Measurements from ENCODE around the gene PRKCH.

DNA sequence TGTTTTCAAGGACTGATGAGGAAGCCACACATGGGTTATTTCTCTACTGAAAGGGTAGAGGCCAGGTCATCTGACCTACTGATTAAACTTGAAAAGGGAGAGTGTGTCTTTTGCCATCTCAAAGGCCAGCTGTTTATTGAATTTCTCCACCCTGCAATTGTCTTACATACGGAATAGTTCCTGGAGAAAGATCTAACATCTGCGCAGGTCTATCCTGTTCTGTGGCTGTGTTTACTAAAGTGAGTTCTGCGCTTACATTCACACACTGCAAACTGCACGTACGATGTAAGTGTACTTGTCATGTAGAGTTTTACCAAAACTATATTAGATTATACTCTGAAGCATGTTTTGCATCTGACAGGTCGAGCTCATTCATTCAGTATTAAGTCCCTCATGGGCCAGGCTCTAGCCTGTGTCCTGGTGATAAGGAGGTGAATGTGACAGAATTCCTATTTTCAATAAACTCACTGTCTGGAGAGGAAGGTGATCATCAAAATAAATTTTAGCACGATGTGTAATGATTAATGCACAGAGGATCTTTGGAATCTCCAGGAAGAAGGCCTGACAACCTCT lies 96.6 kb downstream of the PRKCH start:
- TF ChIP-seq, protein P1, sequence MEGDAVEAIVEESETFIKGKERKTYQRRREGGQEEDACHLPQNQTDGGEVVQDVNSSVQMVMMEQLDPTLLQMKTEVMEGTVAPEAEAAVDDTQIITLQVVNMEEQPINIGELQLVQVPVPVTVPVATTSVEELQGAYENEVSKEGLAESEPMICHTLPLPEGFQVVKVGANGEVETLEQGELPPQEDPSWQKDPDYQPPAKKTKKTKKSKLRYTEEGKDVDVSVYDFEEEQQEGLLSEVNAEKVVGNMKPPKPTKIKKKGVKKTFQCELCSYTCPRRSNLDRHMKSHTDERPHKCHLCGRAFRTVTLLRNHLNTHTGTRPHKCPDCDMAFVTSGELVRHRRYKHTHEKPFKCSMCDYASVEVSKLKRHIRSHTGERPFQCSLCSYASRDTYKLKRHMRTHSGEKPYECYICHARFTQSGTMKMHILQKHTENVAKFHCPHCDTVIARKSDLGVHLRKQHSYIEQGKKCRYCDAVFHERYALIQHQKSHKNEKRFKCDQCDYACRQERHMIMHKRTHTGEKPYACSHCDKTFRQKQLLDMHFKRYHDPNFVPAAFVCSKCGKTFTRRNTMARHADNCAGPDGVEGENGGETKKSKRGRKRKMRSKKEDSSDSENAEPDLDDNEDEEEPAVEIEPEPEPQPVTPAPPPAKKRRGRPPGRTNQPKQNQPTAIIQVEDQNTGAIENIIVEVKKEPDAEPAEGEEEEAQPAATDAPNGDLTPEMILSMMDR (IDR thresholded peaks at IDR 0.05; ENCODE audit: low read depth, low read length), result no peak
- no peak for TF ChIP-seq EZH2phosphoT487 (IDR thresholded peaks at IDR 0.05; ENCODE audit: low read depth)
